Neural cell (in vitro differentiated cells): ENCODE measurements around the gene ADCY7.

Experiments
- EP300 ChIP-seq: fragments of 450-650 bp; conservative IDR thresholded peaks from 2 replicates; pipeline ENCODE4 v1.6.1; 2014; ENCODE audit warnings: antibody characterized with exemption, mild to moderate bottlenecking, moderate library complexity; ENCODE audit not compliant: poor library complexity, severe bottlenecking
- TAF1 ChIP-seq: IDR thresholded peaks from 2 replicates; pipeline ENCODE4 v1.6.1; 2012; ENCODE audit warnings: low read depth

GRCh38 chr16:50306287-50306686 is 39.9 kb downstream of the ADCY7 start:
- TF ChIP-seq TAF1 = no peak
- no peak for TF ChIP-seq EP300
